Uterus (tissue), 4 donors: ENCODE measurements around the gene ARID3B. TPM values are rescaled to one million over a fixed set of nuclear protein-coding genes. Genes with fewer than 3 reads are reported as not detected.

Source experiments
- DNase-seq, 2 donors: peaks; one replicate each; pipeline ENCODE4 v3.0.0-alpha.2; 2019 to 2020
- H3K27ac ChIP-seq, 2 donors: fragments of 200-600 bp; sonication (generic); 1 replicate in 1 of 2; 2 replicates in 1 of 2; pipeline ENCODE4 v1.5.1; 2016 to 2018
- H3K27me3 ChIP-seq, 2 donors: fragments of 200-600 bp; sonication (generic); one replicate each; pipeline ENCODE4 v1.5.1; 2018 to 2019; ENCODE audit warnings: control low read depth in 1 of 2
- H3K36me3 ChIP-seq, 2 donors: fragments of 200-600 bp; sonication (generic); one replicate each; pipeline ENCODE4 v1.5.1; 2019; ENCODE audit warnings: control low read depth in 1 of 2
- H3K4me1 ChIP-seq, 2 donors: fragments of 200-600 bp; sonication (generic); one replicate each; pipeline ENCODE4 v1.5.1; 2018 to 2019; ENCODE audit warnings: control low read depth in 1 of 2
- H3K4me3 ChIP-seq, 2 donors: fragments of 200-600 bp; sonication (generic); 1 replicate in 1 of 2; 2 replicates in 1 of 2; pipeline ENCODE4 v1.5.1; 2018 to 2019; ENCODE audit warnings: mild to moderate bottlenecking in 1 of 2
- H3K9me3 ChIP-seq, 2 donors: fragments of 200-600 bp; sonication (generic); one replicate each; pipeline ENCODE4 v1.5.1; 2019; ENCODE audit warnings: control low read depth in 1 of 2
- POLR2A ChIP-seq, 2 donors: fragments of 450-650 bp; IDR thresholded peaks; one replicate each; pipeline ENCODE4 v1.6.1; 2016; ENCODE audit warnings: antibody characterized with exemption in 2 of 2, mild to moderate bottlenecking in 1 of 2, moderate library complexity in 1 of 2
- intact Hi-C: fragments of 100-400 bp; cut with DNase I; formaldehyde crosslinking; loops from one replicate; pipeline ENCODE4 v1.15.1; 2023; ENCODE audit warnings: low total_unique reads
- total RNA-seq, 4 donors: library from RNA; depleted of rRNA in 3 of 4; stranded (reverse); fragments of >200 nt in 3 of 4; gene quantifications; one replicate each; pipeline versions ENCODE4 v1.1.0 to v1.2.4, GENCODE V29; 2014 to 2023
- TF ChIP-seq, protein P1 (sequence below), 4 experiments: fragments of 200-600 bp in 2 of 4; fragments of 450-650 bp in 2 of 4; sonication (generic) in 2 of 4; IDR thresholded peaks; one replicate each; pipeline ENCODE4 v1.5.1; 2016 to 2019; ENCODE audit warnings: antibody characterized with exemption in 4 of 4, mild to moderate bottlenecking in 2 of 4, moderate library complexity in 1 of 4
- donor health status: DM: yes; HTN: yes; CAD: no.

ARID3B gene, protein sequence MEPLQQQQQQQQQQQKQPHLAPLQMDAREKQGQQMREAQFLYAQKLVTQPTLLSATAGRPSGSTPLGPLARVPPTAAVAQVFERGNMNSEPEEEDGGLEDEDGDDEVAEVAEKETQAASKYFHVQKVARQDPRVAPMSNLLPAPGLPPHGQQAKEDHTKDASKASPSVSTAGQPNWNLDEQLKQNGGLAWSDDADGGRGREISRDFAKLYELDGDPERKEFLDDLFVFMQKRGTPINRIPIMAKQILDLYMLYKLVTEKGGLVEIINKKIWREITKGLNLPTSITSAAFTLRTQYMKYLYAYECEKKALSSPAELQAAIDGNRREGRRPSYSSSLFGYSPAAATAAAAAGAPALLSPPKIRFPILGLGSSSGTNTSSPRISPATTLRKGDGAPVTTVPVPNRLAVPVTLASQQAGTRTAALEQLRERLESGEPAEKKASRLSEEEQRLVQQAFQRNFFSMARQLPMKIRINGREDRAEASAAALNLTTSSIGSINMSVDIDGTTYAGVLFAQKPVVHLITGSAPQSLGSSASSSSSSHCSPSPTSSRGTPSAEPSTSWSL
- total RNA-seq: 1 to 10 TPM; 1.5 to 8.8 (median 3.7) TPM

GRCh38 chr15:74540761-74541493, at the start of gene ARID3B:
Gene ARID3B, plus strand, starts transcription at chr15:74541220. Its CDS starts 2,717 bp downstream, at chr15:74543937.
- no peaks in the 10 kb centered on the region for H3K27me3 ChIP-seq
- DNase-seq: peak; percentile 96 to 98
- peaks cover 8 to 9% of the 10 kb centered on the region in 2 donors for H3K4me1 ChIP-seq
- no peaks in the 10 kb centered on the region for H3K9me3 ChIP-seq
- TF ChIP-seq POLR2A (IDR thresholded peaks at IDR 0.05): peak in 1 of 2 donors; percentile 34
- TF ChIP-seq, protein P1, sequence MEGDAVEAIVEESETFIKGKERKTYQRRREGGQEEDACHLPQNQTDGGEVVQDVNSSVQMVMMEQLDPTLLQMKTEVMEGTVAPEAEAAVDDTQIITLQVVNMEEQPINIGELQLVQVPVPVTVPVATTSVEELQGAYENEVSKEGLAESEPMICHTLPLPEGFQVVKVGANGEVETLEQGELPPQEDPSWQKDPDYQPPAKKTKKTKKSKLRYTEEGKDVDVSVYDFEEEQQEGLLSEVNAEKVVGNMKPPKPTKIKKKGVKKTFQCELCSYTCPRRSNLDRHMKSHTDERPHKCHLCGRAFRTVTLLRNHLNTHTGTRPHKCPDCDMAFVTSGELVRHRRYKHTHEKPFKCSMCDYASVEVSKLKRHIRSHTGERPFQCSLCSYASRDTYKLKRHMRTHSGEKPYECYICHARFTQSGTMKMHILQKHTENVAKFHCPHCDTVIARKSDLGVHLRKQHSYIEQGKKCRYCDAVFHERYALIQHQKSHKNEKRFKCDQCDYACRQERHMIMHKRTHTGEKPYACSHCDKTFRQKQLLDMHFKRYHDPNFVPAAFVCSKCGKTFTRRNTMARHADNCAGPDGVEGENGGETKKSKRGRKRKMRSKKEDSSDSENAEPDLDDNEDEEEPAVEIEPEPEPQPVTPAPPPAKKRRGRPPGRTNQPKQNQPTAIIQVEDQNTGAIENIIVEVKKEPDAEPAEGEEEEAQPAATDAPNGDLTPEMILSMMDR (IDR thresholded peaks at IDR 0.05): no peak
- H3K27ac ChIP-seq: peak within 1 kb of the TSS; percentile 78 to 90
- H3K4me3 ChIP-seq: peak within 1 kb of the TSS; percentile 77 to 99
- H3K36me3 ChIP-seq: no peaks in the 10 kb centered on the region
- intact Hi-C loops: loop anchor here (5.0 kb wide), 1 partner anchor 76 kb away; the partner anchor contains the start of gene CLK3

GRCh38 chr15:74496648-74497047, 44.4 kb upstream of the ARID3B start:
- Histone ChIP-seq H3K9me3 (no peaks in the 10 kb centered on the region), H3K27me3 (no peaks in the 10 kb centered on the region), H3K36me3 (no peaks in the 10 kb centered on the region), H3K4me3 (no peak overlapping the region), H3K4me1 (no peaks in the 10 kb centered on the region), H3K27ac (no peak overlapping the region)
- DNase-seq: no peak
- intact Hi-C loops: no loop called here
- TF ChIP-seq, protein P1 (IDR thresholded peaks at IDR 0.05): no peak
- TF ChIP-seq POLR2A (IDR thresholded peaks at IDR 0.05): no peak

- no peak for DNase-seq
- intact Hi-C loops: no loop called here
- H3K27ac ChIP-seq: no peak overlapping the region
- no peak overlapping the region for H3K4me3 ChIP-seq
- H3K9me3 ChIP-seq: no peaks in the 10 kb centered on the region
- TF ChIP-seq, protein P1 (IDR thresholded peaks at IDR 0.05): no peak
- TF ChIP-seq POLR2A (IDR thresholded peaks at IDR 0.05): no peak
- H3K27me3 ChIP-seq: no peaks in the 10 kb centered on the region
- no peaks in the 10 kb centered on the region for H3K4me1 ChIP-seq
- no peaks in the 10 kb centered on the region for H3K36me3 ChIP-seq
Measured at GRCh38 chr15:74497584-74497983, 43.4 kb upstream of the ARID3B start.

- TF ChIP-seq POLR2A (IDR thresholded peaks at IDR 0.05): no peak
- TF ChIP-seq, protein P1 (IDR thresholded peaks at IDR 0.05): no peak
- H3K36me3 ChIP-seq: no peaks in the 10 kb centered on the region
- intact Hi-C loops: no loop called here
Measured at GRCh38 chr15:74499366-74499765, 41.7 kb upstream of the ARID3B start.

More at GRCh38 chr15:74499366-74499765, 41.7 kb upstream of the ARID3B start:
- H3K27me3 ChIP-seq: no peaks in the 10 kb centered on the region
- H3K27ac ChIP-seq: no peak overlapping the region
- H3K4me1 ChIP-seq: no peaks in the 10 kb centered on the region
- H3K4me3 ChIP-seq: no peak overlapping the region
- DNase-seq: no peak
- H3K9me3 ChIP-seq: no peaks in the 10 kb centered on the region
